Motor neuron (in vitro differentiated cells): ENCODE data around the gene CARD9. TPM values are rescaled to one million over a fixed set of nuclear protein-coding genes. Genes with fewer than 3 reads are reported as not detected.

ENCODE experiments used
- ATAC-seq, 8 experiments: fragments of 200-7000 bp; cut with Tn5 transposase; replicated peaks in 6 of 8; 2 replicates each; pipeline ENCODE4 v1.8.0; 2021; ENCODE audit warnings: mild to moderate bottlenecking in 8 of 8, moderate library complexity in 8 of 8
- H3K27ac ChIP-seq, 2 donors: fragments of 250-450 bp; sonication (Bioruptor Pico); 2 replicates each; pipeline ENCODE4 v1.9.0; 2021; ENCODE audit warnings: antibody characterized with exemption in 2 of 2, mild to moderate bottlenecking in 2 of 2, moderate library complexity in 1 of 2
- H3K4me1 ChIP-seq, 2 donors: fragments of 250-450 bp; sonication (Bioruptor Pico); replicated peaks in 1 of 2; 2 replicates each; pipeline ENCODE4 v1.6.1; 2021; ENCODE audit warnings: antibody characterized with exemption in 2 of 2, mild to moderate bottlenecking in 2 of 2, moderate library complexity in 1 of 2
- H3K4me3 ChIP-seq, 5 donors: fragments of 250-450 bp; sonication (Bioruptor Pico); 2 replicates each; pipeline ENCODE4 v1.9.0; 2021; ENCODE audit warnings: antibody characterized with exemption in 5 of 5, mild to moderate bottlenecking in 5 of 5, moderate library complexity in 4 of 5
- WGBS, 10 experiments: fragments of 450-650 bp; shearing (Covaris generic); methylation state at CpG; one replicate each; pipeline ENCODE4 v1.0.0; 2022; 5-methylcytosine and 5-hydroxymethylcytosine counted together
- in situ Hi-C, 9 experiments: fragments of 400-800 bp; cut with MboI; loops; one replicate each; pipeline ENCODE4 v1.15.0; 2021; ENCODE audit warnings: low sequenced_read_pairs in 9 of 9, low pct_unique_long_range_greater_than_20kb in 2 of 9; ENCODE audit not compliant: unreplicated experiment in 9 of 9
- total RNA-seq, 8 experiments: library from RNA; unstranded; fragments of 300-600 nt; gene quantifications; 2 replicates each; pipeline versions ENCODE4 v1.2.3 to v1.2.4, GENCODE V29; 2022

CARD9 gene
- total RNA-seq, 8 experiments from 2014 or later: 0.46 to 3.5 (median 1.9) TPM

DNA sequence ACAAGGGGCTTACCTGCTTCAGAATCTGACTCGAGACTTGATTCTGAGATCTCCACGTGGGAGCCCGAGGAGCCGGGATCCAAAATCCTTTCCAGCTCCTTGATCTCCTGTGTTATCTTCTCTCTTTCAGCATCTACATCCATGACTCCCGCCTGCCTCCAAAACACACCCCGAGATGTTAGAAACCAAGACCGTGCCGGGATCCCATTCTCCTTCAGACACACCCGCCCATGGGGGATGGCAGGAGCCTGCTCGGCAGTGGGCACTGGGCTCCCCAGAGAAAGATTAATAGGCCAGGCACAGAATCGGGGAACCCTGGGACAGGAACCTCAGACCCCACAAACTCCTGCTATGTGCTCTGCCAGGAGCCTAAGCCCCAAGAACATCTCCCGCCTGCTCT is 24.8 kb upstream of the CARD9 start:
- H3K4me3 ChIP-seq: peak overlapping the region in 1 of 5 donors; percentile 95
- peaks cover 11 to 15% of the 10 kb centered on the region in 2 donors for H3K4me1 ChIP-seq
- no peak for ATAC-seq
- in situ Hi-C loops: no loop called here
- 85 to 100% (median 99%) methylated on average over 3 to 9 of the region's 12 CpGs; no CpG with 5 or more reads in 6 of the 10 experiments for WGBS, 10 experiments
- no peak overlapping the region for H3K27ac ChIP-seq

DNA sequence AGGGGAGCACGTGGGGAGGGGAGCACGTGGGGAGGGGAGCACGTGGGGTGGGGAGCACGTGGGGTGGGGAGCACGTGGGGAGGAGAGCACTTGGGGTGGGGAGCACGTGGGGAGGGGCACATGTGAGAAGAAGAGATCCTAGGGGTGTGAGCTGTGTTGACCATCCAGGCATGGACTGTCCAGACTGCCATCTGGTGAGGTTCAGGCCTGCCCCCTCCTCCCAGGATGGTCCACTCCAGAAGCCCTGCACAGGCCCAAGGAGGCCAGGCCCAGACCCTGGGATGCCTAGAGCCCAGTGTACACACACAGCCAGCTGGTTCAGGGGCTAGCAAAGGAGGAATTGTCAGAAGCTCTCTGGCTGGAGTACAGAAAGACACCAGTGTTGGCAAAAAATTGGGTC is 24.2 kb upstream of the CARD9 start:
- Histone ChIP-seq H3K4me1 (peaks cover 11 to 15% of the 10 kb centered on the region in 2 donors), H3K4me3 (no peak overlapping the region), H3K27ac (no peak overlapping the region)
- no peak for ATAC-seq
- no CpG with 5 or more reads among the region's 6 CpGs for WGBS, 10 experiments
- in situ Hi-C loops: no loop called here

DNA sequence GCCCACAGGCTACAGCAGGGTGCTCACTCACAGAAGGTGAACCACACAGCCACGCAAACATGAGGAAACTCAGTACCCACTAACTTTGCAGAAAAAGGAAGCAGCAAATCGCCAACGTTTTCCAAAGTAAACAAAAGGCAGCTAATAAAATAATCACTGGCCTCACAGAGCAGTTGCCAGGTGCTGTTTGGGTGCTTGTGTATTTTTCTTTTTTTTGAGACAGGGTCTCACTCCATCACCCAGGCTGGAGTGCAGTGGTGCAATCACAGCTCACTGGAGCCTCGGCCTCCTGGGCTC is 22.7 kb upstream of the CARD9 start:
- WGBS, 10 experiments: 80 to 100% (median 94%) methylated on average over 1 to 3 of the region's 4 CpGs; no CpG with 5 or more reads in 4 of the 10 experiments
- no peak for ATAC-seq
- H3K4me3 ChIP-seq: no peak overlapping the region

DNA sequence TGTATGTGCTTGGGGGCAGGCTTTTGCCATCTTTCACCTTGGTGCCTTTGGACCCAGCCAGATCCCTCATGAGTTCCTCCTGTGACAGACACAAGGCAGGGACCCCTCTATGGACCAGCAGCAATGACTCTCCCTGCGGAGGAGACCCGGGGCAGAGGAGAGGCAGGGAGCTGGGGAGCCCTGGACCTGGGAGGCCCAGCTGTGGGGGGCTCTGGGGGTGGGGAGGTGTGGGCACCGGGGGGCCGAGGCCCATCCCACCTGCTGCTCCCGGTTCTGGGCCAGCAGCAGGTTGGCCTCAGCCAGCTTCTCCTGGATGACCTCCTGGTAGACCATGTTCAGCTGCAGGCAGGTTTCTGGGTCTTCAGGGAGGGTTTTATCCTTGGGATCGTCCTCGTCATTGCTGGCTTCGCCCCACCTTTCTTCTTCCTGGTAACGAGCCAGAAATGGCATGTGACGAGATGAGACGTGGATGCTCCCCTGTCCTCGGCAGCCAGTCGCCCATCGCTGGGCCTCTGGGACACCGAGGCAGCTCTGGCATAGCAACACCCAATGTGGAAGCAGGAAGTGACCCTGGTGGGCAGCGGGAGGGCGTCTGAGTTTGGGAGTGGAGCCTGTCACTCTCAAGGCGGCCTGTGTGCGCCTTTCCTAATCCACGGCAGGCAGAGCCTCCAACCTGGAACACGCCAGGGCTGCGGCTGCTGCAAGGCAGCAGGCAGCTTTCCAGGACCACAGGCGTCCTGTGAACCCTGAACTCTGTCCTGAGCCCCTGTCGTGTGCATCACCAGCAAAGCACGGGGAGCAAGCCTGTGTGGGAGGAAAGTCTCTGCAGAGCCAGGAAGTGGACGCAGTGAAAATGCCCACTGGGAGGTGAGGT is 22.1 kb upstream of the CARD9 start:
- Histone ChIP-seq H3K4me3 (no peak overlapping the region), H3K4me1 (peaks cover 10 to 13% of the 10 kb centered on the region in 2 donors), H3K27ac (no peak overlapping the region)
- ATAC-seq: no peak
- in situ Hi-C loops: no loop called here
- WGBS, 10 experiments: 90 to 100% (median 92%) methylated on average over 1 to 6 of the region's 26 CpGs; no CpG with 5 or more reads in 5 of the 10 experiments

More for the DNA sequence above, 22.7 kb upstream of the CARD9 start:
- Histone ChIP-seq H3K4me1 (peaks cover 11 to 15% of the 10 kb centered on the region in 2 donors), H3K27ac (no peak overlapping the region)
- in situ Hi-C loops: no loop called here

DNA sequence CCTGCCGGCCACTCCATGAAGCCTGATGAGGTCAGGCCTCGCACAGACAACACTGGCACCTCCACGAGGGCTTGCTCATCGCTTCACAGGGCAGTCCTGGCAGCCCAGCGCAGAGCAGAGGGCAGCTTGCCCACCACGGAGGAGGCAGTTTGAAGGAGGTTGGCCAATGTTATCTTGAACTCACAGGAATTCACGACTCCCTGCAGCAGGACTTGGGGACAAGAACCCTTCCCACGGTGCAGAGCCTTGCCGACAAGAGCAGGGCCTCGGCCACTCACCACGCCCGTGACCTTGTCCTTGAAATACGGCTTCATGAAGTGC is 21.5 kb upstream of the CARD9 start:
- peaks cover 7 to 10% of the 10 kb centered on the region in 2 donors for H3K4me1 ChIP-seq
- in situ Hi-C loops: no loop called here
- 77 to 95% (median 89%) methylated on average over 3 to 6 of the region's 13 CpGs; no CpG with 5 or more reads in 5 of the 10 experiments for WGBS, 10 experiments
- H3K4me3 ChIP-seq: no peak overlapping the region
- no peak for ATAC-seq
- H3K27ac ChIP-seq: no peak overlapping the region

DNA sequence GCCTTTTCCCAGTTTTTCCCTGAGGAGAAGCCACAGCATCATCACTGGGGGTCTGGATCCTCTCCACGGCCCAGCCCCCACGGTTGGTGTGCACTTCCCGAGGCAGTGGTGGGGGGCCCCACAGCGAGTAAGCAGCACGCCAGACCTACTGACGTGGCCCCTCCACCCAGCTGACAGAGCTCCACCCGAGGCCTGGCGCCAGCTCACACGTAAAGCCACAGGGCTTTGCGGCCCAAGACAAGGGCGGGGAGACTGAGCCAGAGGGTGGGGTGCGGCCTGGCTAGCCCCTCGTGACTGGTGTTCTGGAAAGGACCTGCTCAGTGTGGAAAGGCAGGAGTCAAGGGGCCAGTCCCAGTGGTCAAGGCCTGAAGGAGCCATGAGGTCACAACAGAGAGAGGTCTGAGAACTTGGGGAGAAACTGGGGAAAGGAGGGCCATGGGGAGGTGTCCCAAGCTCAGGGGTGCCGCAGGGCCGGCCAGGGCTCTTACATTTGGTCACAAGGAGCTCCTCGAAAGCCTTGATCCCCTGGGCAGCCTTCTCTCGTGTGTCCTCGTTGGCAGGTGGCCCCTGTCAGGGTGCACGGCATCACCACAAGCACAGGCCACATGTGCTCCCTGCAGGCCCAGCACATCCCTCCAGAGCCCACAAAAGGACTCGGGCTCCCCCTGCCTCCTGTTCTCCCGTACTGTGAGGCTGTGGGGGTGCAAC is 21.0 kb upstream of the CARD9 start:
- Histone ChIP-seq H3K4me3 (no peak overlapping the region), H3K27ac (no peak overlapping the region), H3K4me1 (peaks cover 7 to 10% of the 10 kb centered on the region in 2 donors)
- ATAC-seq: peak in 2 of 8 experiments; percentile 57 to 66
- in situ Hi-C loops: no loop called here
- WGBS, 10 experiments: 90 to 94% (median 92%) methylated on average over 2 to 4 of the region's 21 CpGs; no CpG with 5 or more reads in 7 of the 10 experiments

DNA sequence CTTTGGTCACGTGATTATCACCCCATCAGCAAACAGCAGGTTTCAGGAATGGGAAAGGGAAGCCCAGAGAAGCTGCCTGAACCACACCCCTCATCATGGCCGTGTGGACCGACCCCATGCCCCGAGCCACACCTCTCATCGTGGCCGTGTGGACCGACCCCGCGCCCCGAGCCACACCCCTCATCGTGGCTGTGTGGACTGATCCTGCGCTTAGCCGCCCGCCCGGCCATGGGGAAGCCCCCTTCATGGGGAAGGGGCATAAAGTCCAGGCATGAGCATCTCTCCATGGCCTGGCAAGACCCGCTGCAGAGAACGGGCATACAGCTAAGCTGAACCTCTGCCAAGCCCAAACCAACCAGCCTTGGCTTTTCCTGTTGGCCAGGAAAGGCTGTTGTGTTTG is 20.1 kb upstream of the CARD9 start:
- in situ Hi-C loops: no loop called here
- no peak overlapping the region for H3K27ac ChIP-seq
- no peak for ATAC-seq
- 80 to 96% (median 91%) methylated on average over 1 to 17 of the region's 17 CpGs; no CpG with 5 or more reads in 7 of the 10 experiments for WGBS, 10 experiments
- H3K4me3 ChIP-seq: no peak overlapping the region
- peaks cover 0 to 2% of the 10 kb centered on the region in 2 donors for H3K4me1 ChIP-seq

DNA sequence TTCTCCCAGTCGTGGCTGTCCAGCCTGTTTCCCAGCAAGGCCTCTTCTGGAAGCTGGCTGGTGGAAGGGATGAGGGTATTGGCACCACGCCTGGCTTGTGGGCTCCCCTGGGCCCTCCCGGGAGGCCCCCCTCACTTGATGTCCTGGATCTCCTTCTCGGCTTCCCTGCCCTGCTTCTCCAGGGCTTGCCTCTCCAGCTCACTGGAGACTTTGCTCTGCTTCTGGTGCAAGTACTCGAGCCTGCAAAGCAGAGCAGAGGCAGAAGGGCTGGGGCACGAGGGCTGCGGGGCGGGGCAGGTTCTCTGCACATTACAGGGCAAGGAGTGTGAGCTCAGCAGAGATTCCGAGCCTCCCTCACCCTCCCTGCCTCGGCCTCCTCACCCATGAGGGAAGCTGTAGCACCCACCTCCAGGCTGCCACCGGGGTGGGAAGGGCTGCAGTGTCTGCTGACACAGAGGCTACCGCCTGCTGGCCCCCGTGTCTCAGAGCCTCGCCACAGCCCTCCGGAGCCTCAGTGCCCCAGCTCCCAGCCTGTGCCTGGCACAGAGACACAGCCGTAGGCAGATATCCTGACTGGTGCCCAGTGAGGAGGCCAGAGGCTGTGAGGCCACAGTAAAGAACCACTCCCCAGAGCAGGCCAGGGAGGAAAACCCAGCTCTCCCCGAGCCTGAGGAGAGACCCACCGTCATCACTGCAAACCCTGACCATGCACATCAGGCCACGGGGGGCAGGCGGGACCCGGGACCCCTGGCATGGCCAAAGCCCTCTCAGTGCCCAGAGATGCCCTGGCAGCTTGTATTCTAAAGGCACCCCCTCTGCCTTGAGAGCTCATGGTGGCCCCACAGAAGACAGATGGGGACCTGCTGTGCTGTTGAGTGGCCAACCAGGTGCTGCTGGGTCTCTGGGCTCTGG is 19.3 kb upstream of the CARD9 start:
- no peak overlapping the region for H3K4me3 ChIP-seq
- 68 to 100% (median 95%) methylated on average over 3 to 8 of the region's 21 CpGs; no CpG with 5 or more reads in 7 of the 10 experiments for WGBS, 10 experiments
- in situ Hi-C loops: no loop called here
- peak in 3 of 8 experiments; percentile 6 to 70 (median 62) for ATAC-seq
- no peak overlapping the region for H3K27ac ChIP-seq
- no peaks in the 10 kb centered on the region for H3K4me1 ChIP-seq

DNA sequence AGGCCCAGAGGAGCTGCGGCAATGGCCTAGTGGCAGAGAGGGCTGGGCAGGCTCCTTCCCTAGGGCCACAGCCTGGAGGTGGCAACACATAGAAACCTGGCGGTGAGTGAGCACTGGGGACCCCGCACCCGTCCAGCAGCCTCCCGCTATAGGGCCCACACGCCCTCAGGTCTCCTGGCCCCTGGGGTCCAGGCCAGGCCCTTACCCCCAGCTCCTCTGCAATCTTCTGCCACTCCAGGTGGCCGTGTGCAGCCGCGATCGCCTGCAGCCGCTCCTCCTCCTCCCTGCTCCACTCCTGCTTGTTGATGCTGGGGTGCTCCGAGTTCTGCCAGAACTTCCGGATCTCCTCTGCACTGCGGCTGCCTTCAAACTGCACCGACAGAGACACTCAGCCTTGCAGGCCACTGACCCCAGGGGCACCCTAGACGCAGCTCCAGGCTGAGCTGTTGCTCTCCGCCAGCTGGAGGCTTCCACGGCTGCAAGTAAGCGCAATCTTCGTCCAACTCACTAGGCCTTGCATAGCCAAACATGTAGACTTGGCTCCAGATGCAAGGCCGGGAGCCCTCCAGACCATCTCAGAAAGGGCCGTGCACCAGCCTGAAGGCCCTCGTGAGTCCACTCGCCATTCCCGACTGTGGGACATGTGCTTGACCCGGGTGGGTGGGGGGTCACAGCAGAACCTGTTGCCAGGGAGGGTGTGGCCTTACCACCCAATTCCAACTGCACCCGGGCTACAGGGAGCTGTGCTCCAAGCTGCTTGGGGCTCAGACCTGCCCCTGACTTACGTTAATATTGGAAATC is 18.5 kb upstream of the CARD9 start:
- WGBS, 10 experiments: 84 to 98% (median 94%) methylated on average over 4 to 13 of the region's 28 CpGs; no CpG with 5 or more reads in 4 of the 10 experiments
- H3K4me1 ChIP-seq: no peaks in the 10 kb centered on the region
- H3K27ac ChIP-seq: no peak overlapping the region
- in situ Hi-C loops: no loop called here
- no peak for ATAC-seq
- no peak overlapping the region for H3K4me3 ChIP-seq

DNA sequence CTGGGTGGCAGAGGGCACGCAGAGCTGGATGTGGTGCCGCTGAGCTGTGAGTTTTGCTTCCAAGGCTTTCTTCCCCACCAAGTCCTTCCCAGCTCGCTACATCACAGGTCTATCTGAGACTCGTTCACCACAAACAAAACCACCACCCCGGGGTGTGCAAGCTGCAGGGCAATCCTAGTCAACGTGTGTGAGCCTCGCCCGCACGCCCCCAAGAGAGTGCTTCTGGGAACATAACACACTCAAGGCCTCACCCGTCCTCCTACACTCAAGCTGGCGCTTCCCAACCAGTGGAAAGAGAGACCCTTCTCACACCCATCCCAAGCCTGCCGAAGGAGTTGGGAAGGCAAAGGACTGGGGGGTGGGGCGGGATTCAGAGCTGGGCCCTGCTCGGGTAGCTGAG is 15.9 kb upstream of the CARD9 start:
- WGBS, 10 experiments: 85 to 100% (median 91%) methylated on average over 2 to 8 of the region's 14 CpGs; no CpG with 5 or more reads in 6 of the 10 experiments
- in situ Hi-C loops: no loop called here
- H3K4me1 ChIP-seq: no peaks in the 10 kb centered on the region
- no peak overlapping the region for H3K27ac ChIP-seq
- ATAC-seq: peak in 2 of 8 experiments; percentile 4 to 20
- H3K4me3 ChIP-seq: no peak overlapping the region

DNA sequence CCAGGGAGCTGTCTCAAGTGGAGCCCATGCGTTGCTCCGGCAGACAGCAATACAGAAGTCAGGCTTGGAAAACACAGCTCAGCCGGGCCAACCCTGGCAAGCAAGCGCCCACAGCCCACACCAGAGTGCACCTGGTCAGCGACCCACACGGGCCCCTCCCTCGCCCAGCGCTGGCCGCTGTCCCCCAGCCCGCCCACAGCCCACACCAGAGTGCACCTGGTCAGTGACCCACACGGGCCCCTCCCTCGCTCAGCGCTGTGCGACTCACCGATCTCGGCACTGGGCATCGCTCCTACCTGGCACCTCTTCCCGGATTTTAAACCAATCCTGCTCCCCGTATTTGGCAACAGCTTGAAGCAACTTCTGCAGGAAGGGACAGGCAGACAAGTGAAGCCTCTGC is 13.7 kb upstream of the CARD9 start:
- ATAC-seq: no peak
- 90 to 100% (median 97%) methylated on average over 1 to 7 of the region's 19 CpGs; no CpG with 5 or more reads in 7 of the 10 experiments for WGBS, 10 experiments
- in situ Hi-C loops: no loop called here
- Histone ChIP-seq H3K4me3 (no peak overlapping the region), H3K27ac (no peak overlapping the region), H3K4me1 (no peaks in the 10 kb centered on the region)

DNA sequence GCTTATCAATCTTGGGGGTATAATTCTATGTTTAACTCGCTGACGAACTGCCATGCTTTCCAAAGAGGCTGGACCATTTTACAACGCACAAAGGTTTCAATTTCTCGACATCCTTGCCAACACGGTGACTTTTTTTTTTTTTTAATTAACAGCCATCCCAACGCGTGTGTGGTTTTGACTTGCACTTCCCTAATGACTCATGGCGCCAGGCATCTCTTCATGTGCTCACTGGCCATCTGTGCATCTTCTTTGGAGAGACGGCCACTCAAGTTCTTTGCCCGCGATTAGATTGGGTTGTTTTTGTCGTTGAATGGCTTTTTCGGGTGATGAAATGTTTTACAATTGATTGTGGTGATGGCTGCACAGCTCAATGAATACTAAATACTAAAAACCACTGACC is 12.5 kb upstream of the CARD9 start:
- H3K4me3 ChIP-seq: no peak overlapping the region
- no peak for ATAC-seq
- no peak overlapping the region for H3K27ac ChIP-seq
- in situ Hi-C loops: no loop called here
- no peaks in the 10 kb centered on the region for H3K4me1 ChIP-seq
- WGBS, 10 experiments: 74 to 100% (median 86%) methylated on average over 1 to 13 of the region's 13 CpGs
